Retina (tissue), 1 donor: ENCODE data around the gene MRPL4.
"Not testable (repeated sequence)": the region's sequence is repeated elsewhere in the genome, so short reads cannot be mapped to it uniquely, and the experiment has no call there.

ENCODE experiments used
- DNase-seq: peaks from one replicate; pipeline ENCODE4 v3.0.0-alpha.2; 2016

The MRPL4 gene

GRCh38 chr19:10268071-10268470, 16.1 kb downstream of the MRPL4 start:
- DNase-seq = no peak

GRCh38 chr19:10269333-10270179, 17.5 kb downstream of the MRPL4 start:
- peak; percentile 86 for DNase-seq

DNA sequence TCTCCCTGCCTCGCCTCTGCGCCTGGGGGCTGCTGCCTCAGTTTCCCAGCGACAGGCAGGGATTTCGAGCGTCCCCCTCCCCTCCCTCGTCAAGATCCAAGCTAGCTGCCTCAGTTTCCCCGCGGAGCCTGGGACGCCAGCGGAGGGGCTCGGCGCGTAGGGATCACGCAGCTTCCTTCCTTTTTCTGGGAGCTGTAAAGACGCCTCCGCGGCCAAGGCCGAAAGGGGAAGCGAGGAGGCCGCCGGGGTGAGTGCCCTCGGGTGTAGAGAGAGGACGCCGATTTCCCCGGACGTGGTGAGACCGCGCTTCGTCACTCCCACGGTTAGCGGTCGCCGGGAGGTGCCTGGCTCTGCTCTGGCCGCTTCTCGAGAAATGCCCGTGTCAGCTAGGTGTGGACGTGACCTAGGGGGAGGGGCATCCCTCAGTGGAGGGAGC, 18.2 kb downstream of the MRPL4 start:
- DNase-seq = no peak

- peak; percentile 38 for DNase-seq
Observed at GRCh38 chr19:10270616-10271394, 18.8 kb downstream of the MRPL4 start, which contains the start of gene ICAM1. ICAM1 (plus strand) TSS chr19:10271120; CDS start chr19:10271160, 40 bp downstream.

GRCh38 chr19:10271543-10272086, 19.6 kb downstream of the MRPL4 start:
- peak; percentile 13 for DNase-seq

GRCh38 chr19:10274589-10274988, 22.6 kb downstream of the MRPL4 start:
- no peak for DNase-seq

DNA sequence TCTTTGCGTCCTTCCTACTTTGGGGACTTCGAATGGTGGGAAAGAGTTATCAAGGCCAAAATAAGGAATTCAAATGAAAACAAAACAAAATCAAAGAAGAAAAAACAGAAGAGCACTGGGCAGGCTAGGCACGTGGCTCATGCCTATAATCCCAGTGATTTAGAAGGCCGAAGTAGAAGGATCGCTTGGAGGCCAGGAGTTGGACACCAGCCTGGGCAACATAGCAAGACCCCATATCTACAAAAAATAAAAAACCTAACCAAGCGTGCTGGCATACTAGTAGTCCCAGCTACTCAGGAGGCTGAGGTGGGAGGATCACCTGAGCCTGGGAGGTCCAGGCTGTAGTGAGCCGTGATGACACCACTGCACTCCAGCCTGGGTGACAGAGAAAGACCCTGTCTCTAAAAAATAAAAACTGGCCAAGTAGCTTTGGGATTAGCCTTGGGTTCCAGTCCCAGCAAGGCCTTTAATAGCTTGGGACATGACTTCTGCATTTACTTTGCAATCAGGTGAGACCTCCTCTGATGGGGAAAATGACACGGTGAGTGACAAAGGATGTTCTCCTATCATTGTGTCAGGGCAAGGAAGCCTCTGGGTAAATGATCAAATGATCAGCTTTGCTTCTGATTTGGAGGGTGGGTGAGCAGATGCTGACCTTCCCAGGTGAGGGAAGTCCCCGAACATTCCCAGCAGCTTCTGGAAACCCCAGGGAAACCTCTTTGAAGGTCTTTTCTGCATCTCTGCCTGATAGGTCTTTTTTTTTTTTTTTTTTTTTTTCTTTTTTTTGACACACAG, 26.0 kb downstream of the MRPL4 start:
- no peak for DNase-seq

DNA sequence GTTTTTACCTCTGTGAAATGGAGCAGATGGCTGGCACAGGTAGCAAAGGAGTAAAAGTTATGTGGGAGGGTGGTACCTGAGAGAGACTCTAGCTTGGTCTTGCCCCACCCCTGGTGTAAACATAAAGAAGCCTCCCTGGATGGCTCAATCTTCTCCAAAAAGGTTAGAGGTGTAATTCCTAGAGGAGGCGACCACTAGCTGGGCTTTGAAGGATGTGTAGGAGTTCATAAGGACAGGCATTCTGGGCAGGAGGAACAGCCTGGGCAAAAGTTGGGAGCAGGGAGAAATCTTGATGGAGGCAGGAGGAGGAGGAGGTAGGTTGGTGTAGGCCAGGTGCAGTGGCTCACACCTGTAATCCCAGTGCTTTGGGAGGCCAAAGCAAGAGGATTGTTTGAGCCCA, 26.9 kb downstream of the MRPL4 start:
- no peak for DNase-seq

GRCh38 chr19:10279737-10280442, 27.9 kb downstream of the MRPL4 start:
- no peak for DNase-seq

DNA sequence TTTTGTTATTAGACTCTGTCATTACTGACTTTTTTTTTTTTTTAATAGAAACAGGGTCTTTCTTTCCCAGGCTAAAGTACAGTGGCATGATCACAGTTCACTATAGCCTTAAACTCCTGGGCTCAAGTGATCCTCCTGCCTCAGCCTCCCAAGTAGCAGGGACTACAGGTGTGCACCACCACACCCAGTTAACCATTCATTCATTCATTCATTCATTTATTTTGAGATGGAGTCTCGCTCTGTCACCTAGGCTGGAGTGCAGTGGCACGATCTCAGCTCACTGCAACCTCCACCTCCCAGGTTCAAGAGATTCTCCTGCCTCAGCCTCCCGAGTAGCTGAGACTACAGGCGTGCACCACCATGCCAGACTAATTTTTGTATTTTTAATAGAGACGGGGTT, 30.0 kb downstream of the MRPL4 start:
- not testable (repeated sequence) for DNase-seq

- DNase-seq = no peak
Observed at GRCh38 chr19:10283301-10284064, 31.5 kb downstream of the MRPL4 start.

- no peak for DNase-seq
Observed at GRCh38 chr19:10284065-10284959, 32.3 kb downstream of the MRPL4 start.

DNA sequence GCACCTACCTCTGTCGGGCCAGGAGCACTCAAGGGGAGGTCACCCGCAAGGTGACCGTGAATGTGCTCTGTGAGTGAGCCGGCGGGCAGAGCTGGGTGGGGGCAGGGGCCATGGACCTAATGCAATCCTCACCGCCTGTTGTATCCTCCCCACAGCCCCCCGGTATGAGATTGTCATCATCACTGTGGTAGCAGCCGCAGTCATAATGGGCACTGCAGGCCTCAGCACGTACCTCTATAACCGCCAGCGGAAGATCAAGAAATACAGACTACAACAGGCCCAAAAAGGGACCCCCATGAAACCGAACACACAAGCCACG, 32.9 kb downstream of the MRPL4 start:
- DNase-seq = no peak

- DNase-seq = no peak
Observed at GRCh38 chr19:10285393-10285792, 33.4 kb downstream of the MRPL4 start.

DNA sequence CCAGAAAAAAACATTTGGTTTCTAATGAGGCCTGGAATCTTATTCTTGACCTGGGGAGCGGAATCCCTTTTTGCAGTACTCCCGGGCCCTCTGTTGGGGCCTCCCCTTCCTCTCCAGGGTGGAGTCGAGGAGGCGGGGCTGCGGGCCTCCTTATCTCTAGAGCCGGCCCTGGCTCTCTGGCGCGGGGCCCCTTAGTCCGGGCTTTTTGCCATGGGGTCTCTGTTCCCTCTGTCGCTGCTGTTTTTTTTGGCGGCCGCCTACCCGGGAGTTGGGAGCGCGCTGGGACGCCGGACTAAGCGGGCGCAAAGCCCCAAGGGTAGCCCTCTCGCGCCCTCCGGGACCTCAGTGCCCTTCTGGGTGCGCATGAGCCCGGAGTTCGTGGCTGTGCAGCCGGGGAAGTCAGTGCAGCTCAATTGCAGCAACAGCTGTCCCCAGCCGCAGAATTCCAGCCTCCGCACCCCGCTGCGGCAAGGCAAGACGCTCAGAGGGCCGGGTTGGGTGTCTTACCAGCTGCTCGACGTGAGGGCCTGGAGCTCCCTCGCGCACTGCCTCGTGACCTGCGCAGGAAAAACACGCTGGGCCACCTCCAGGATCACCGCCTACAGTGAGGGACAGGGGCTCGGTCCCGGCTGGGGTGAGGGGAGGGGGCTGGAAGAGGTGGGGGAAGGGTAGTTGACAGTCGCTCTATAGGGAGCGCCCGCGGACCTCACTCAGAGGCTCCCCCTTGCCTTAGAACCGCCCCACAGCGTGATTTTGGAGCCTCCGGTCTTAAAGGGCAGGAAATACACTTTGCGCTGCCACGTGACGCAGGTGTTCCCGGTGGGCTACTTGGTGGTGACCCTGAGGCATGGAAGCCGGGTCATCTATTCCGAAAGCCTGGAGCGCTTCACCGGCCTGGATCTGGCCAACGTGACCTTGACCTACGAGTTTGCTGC, 35.1 kb downstream of the MRPL4 start, which contains the start of gene ICAM4:
TSS of gene ICAM4 (plus strand) at position 153 of the 935 bp plus-strand sequence. CDS start at position 211, 58 bp downstream.
- peak; percentile 20 for DNase-seq

DNA sequence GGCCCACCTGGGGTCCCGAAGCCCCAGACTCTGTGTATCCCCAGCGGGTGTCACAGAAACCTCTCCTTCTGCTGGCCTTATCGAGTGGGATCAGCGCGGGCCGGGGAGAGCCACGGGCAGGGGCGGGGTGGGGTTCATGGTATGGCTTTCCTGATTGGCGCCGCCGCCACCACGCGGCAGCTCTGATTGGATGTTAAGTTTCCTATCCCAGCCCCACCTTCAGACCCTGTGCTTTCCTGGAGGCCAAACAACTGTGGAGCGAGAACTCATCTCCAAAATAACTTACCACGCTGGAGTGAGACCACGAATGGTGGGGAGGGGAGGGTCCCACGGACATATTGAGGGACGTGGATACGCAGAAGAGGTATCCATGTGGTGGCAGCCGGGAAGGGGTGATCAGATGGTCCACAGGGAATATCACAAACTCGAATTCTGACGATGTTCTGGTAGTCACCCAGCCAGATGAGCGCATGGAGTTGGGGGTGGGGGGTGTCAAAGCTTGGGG, 36.7 kb downstream of the MRPL4 start:
- DNase-seq = peak; percentile 37

DNA sequence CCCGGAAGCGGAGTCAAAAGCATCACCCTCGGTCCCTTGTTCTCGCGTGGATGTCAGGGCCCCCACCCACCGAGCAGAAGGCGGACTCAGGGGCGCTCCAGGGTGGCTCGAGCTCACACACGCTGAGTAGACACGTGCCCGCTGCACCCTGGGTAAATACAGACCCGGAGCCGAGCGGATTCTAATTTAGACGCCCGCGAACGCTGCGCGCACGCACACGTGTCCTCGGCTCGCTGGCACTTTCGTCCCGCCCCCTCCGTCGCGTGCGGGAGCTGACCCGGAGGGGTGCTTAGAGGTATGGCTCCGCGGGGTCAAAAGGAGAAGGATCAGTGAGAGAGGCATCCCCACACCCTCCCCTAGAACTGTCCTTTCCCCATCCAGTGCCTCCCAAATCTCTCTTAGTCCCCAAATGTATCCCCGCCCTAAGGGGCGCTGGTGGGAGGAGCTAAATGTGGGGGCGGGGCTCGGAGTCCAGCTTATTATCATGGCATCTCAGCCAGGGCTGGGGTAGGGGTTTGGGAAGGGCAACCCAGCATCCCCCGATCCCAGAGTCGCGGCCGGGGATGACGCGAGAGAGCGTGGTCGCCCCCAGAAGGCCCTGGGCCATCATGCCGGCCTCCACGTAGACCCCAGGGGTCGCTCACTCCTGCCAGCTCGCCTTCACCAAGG, 37.3 kb downstream of the MRPL4 start:
- peak; percentile 62 for DNase-seq

DNA sequence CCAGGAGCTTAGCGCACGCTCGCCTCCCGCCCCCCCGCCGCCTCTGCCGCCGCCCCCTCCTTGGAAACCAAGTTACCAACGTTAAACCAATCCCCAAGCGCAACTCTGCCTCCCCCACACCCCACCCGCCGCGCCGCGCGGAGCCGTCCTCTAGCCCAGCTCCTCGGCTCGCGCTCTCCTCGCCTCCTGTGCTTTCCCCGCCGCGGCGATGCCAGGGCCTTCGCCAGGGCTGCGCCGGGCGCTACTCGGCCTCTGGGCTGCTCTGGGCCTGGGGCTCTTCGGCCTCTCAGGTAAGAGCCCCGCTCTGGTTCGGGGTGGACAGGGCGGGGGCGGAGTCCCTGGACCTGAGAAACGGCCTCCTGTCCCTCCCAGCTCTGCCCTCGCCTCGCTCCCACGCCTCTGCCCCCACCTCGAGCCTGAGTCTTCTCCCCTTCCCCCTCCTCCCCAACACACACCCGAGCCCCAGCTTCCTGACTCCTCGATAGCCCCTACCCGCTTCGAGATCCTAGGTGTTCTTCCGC, 37.9 kb downstream of the MRPL4 start, which contains the start of gene ICAM5:
TSS of gene ICAM5 (plus strand) at position 117 of the 521 bp plus-strand sequence. CDS start at position 209, 92 bp downstream.
- peak; percentile 27 for DNase-seq
